Spleen (tissue), 7 donors: ENCODE results near the gene SEPTIN2.

Experiments
- CTCF ChIP-seq, 11 experiments: fragments of 200-600 bp in 7 of 11; fragments of 450-650 bp in 4 of 11; sonication (generic) in 4 of 11; IDR thresholded peaks in 8 of 11; conservative IDR thresholded peaks in 3 of 11; 1 replicate in 7 of 11; 2 replicates in 4 of 11; pipeline versions ENCODE4 v1.4.0 to v1.8.0; 2016 to 2021; ENCODE audit warnings: antibody characterized with exemption in 11 of 11, inconsistent platforms in 4 of 11, mild to moderate bottlenecking in 1 of 11
- POLR2A ChIP-seq, 3 donors: fragments of 450-650 bp; IDR thresholded peaks; one replicate each; pipeline ENCODE4 v1.5.1; 2017; ENCODE audit warnings: antibody characterized with exemption in 3 of 3, mild to moderate bottlenecking in 1 of 3
- POLR2AphosphoS5 ChIP-seq, 3 donors: sonication (generic); formaldehyde crosslinking; IDR thresholded peaks; one replicate each; pipeline ENCODE4 v1.5.1; 2017; ENCODE audit warnings: antibody characterized with exemption in 3 of 3
- donor health status: DM: no; HTN: no; CAD: no; lungs with moderate emphysema.
- donor health status: DM: no; HTN: no; CAD: no.
- donor health status: DM: no; HTN: no; CAD: no.

GRCh38 chr2:241320394-241320793, 4.7 kb downstream of the SEPTIN2 start:
- TF ChIP-seq CTCF (IDR thresholded peaks at IDR 0.05 in 8 of 11, conservative IDR thresholded peaks at IDR 0.05 in 3 of 11) (no peak), POLR2A (IDR thresholded peaks at IDR 0.05) (no peak), POLR2AphosphoS5 (IDR thresholded peaks at IDR 0.05) (no peak)
